MV-4-11 (cell line): ENCODE results near the gene TSPAN1.

Experiments used
- DNase-seq: peaks from one replicate; lab custom pipeline; 2025; lab: John Stamatoyannopoulos, UW

The TSPAN1 gene

DNA sequence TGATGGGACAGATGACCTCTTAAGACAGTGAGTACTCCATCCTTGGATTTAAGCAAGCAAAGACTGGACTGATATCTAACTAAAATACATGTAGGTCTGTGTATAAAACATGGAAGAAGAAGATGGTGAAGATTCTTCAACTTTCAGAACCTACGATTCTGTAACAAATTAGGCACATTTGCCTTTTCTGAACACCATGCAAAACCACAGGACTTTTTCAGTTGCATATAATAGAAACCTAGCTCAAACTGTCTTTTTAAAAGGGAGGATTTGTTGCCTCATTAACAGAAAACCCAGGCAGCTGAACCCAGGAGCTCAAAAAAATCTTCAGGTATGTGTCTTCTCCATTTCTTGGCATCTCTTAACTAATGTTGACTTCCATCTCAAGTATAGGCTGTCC is 14.7 kb upstream of the TSPAN1 start:
- DNase-seq = no peak

DNA sequence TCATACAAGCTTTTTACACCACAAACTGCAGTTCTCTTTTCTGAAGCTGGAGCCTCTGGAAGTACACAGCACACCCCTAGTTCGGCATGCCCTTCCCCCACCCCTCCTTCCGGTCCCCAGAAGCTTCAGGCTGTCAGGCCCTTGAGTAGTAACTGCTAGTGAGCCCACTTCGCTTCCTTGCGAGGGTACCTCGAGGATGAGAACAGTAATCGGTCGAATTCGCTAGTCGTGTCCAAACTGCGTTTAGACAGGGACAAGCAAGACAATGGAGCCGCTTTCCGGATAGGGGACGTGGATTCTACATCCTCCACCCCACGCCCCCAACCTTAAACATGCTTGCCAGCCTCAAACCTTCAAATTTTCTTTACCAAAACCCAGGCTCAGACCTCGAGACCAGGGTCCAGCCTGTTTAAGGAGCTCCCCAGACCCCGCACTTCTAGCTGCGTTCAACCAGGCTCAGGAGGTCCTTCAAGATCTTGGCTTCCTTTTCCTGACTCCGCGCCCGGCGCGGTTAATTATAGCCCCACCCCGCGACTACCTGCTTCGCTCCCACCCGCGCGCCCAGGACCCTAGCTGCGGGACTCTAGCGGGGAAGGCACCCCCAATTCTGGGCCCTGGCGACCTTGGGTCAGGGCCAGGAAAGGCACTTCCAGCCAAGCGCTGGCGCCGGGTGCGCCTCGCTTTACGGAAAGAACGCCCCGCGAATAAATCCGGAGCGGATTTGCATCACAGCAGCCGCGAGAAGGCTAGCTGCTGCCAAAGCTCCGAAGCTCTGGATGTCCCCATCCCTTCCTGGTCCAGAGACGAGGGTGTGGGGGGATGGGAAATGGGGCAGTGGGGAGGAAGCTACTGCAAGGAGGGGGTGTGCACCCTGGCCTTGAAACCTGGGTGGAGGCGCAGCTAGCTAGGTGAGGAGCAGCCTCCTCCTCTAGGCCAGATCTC is 8.1 kb upstream of the TSPAN1 start:
- no peak for DNase-seq

DNA sequence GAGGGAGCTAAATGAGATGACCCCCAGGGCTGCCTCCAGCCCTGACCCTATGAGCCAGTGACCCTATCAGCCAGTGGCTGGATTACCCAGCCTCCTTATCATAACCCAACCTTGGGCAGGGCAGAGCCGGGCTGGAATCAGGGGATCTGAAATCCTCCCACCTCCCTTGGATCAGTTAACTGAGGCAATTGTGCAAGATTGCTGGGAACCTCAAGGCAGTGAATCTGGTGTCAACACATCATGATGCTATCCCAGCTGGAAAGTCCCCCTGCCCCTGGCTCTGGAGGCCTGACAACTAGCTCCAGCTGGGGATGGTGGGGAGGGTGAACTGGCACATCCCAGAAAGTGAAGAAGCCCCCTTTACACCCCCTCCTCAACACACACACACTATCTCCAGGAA is 6.4 kb upstream of the TSPAN1 start:
- DNase-seq = no peak

DNA sequence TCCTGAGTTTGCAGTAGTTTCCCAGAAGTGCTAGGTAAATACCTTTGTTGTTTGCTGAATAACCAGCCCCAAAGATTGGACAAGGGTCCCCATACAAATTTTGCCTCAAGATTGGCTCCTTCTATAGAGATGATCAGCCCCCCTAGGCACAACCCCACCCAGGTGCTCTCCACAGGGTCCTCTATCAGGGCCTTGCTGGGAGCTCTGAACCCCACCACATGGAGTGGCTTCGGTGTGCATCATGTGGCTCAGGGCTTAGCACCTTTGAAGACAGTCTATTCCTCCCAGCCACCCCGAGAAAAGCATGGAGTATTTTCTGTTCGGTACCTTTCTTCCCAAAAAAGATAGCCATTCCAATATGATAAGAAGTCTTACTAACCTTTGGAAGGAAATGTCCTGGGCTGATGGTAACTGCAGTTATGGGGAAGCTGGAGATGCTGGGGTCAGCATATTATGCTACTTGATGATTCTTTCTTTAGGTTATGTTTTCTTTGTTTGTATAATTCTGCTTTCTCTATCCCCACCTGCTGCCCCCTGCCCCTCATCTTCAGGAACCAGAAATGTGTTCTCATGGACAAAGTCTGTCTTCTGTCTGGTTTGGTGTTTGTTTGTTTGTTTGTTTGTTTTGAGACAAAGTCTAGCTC is 5.0 kb upstream of the TSPAN1 start:
- no peak for DNase-seq

DNA sequence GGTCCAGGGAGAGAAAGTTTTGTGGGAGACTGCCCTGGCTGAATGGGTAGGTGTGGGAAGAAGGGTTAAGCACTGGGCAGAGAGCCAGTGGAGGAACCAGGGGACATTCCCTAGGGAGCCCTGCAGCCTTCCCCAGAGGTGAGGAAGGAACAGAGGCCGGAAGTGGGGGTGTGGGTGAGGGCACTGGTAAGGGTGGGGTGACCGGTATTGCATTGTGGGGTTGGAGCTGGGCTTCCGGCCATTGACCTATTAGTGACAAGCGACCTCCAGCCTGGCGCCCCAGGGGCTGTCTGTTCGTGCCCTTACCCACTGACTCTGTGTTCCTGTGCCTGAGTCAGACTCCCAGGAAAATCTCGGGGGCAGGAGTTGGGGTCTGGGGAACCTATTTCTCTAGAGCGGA is 3.5 kb upstream of the TSPAN1 start:
- no peak for DNase-seq

DNA sequence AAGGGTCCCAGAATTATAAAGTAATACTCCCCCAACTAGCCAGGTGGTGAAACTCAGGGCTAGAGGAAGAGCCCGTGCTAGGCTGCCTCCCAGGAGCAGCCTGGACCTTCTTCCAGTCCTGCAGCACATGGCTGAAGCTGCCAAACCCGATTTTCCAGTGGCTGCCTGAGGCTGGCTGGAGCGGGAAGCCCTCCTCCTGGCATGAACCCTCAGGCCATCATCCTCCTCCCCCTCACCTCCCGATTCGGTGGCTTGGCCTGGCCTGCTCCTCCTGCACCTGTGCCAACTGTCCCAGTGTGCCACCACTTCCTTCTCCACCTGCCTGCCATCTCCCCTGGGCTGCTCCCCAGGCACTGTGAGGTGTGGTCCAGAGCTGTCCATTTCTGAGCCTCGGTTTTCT is 3.0 kb upstream of the TSPAN1 start:
- DNase-seq = no peak

DNA sequence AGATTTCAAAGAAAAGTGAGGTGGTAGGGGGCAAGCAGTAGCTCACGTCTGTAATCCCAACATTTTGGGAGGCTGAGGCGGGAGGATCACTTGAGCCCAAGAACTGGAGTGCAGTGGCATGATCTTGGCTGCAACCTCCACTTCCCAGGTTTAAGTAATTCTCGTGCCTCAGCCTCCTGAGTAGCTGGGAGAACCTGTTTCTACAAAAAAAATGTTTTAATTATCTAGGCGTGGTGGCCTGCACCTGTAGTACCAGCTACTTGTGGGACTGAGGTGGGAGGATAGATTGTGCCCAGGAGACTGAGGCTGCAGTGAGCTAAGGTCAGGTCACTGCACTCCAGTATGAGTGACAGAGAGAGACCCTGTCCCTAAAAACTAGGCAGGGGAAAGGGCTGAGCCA is 2.6 kb upstream of the TSPAN1 start:
- DNase-seq = no peak

DNA sequence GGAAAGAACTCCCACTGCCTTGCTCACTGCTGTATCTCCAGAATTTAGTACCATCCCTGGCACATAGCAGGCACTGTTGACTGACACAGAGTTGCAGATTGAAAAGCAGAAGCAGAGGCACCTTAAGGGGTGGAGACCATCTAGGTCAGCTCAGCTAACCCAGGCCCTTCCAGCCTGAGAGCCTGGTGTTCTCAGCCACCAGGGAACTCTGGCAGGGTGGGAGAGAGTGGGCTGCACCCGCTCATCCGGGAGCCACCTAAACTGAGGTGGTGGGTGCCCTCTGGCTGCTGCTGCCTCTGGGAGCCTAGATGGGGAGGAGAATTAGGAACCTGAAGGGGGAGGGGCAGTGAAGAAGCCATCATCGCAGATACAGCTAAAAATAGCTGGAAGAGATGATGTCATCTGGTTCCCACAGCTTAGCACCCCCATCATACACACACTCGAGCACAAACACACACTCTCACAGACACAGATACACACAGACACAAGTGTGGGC is 1.5 kb upstream of the TSPAN1 start:
- peak; percentile 23 for DNase-seq

DNA sequence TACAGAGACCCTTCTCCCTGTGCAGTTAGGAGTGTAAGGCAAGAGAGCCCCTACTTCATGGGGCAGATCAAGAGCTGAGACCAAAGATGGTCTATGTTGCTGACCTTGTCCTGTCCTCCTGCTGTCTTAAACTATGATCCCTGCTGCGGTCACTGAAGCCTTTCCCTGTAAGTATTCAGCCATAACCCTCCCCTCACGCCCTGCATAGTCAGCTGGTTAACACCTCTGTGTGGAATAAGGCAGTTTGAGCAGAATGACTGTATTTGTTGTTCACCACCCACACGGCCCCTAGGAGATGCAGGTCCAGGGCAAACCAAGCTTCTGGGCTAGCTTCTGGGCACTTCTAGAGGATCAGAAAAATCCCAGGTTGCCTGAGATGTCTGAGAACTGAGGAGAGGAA is 356 bp downstream of the TSPAN1 start:
- DNase-seq = no peak

DNA sequence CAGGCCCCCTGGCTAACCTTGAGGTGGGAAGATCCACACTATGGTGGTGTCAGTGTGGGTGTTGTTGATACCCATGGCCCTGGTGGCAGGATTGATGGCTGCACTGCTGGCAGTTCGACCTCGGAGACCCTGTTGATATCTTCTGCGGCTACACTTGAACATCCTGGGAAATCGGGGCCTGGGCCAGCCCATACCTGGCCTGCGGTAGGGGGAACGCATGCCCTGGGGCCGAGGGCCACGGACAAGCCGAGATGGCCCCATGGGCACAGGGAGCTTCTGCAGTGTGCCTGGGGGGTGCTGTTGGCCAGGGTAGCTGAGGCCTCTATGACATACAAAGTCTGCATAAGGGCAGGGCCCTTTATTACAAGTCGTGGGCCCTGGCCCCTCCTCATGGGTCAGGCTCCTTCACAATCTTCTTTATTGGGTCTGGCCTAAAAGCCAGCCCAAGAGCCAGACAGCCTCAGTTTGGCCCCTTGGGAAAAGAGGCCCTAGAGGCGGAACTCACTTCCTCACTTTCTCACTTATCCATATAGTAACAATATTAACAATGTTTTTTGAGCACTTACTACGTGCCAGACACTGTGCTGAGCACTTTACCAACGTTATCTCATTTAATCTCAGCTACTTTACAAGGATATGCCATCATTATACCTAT is 1.5 kb downstream of the TSPAN1 start, which contains the start of gene P3R3URF:
Gene P3R3URF (minus strand): TSS at position 278 of the 655 bp plus-strand sequence. CDS start 17 bp downstream, at position 261.
- no peak for DNase-seq

DNA sequence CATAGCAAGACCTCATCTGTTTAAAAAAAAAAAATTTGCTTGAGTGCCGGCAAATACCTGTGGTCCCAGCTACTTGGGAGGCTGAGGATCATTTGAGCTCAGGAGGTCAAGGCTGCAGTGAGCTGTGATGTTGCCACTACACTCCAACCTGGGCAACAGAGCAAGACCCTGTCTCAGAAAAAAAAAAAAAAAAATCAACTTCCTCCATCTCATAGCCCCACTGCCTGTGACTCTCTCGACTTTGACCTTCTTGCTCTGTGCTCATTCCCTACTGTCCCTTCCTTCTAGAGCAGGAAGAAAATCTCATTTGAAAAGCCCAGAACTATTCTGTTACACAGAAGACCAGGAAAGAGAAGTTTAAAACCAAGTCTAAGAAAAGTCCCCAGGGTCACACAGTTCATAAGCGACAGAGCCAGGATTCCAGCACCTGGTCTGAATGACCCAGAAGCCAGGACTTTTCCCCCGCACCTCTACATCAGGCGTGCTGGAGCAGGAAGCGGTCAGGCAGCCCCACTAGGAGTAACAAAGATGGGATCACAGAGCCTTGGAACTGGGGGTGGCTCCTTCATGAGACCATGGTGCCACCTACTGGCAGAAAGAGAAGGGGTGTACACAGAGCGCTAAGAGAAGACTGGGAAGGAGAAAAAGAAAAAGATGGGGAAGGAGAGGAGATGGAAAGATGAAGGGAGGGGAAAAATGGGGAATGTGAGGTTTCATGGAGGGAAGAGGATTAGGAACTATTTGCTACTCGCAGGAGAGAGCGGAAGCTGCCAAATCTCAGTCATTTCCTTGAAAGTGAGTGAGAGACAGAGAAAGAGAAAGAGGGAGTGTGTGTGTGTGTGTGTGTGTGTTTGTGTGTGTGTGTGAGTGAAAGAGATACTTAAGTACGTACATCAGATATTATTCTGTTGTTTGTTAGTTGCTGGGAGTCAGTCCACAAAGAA is 4.5 kb downstream of the TSPAN1 start:
- DNase-seq = peak; percentile 58

DNA sequence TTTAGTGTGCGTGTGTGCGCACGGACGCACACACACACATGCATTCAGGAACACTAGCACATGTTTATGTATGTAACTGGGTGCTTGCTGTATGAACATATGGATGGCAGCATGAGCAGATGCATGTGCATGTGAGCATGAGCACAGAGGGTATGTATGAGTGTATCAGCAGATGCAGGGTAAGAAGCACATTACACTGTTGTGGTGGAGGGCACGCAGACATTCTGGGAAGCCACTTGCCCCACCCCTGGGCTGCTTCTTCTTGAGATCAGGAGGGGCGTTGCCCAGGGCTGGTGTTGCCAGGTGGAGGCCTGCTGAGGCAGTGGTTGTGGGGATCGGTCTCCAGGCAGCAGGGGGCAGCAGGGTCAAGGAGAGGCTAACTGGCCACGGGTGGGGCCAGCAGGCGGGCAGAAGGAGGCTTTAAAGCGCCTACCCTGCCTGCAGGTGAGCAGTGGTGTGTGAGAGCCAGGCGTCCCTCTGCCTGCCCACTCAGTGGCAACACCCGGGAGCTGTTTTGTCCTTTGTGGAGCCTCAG is 5.3 kb downstream of the TSPAN1 start:
- DNase-seq = no peak

DNA sequence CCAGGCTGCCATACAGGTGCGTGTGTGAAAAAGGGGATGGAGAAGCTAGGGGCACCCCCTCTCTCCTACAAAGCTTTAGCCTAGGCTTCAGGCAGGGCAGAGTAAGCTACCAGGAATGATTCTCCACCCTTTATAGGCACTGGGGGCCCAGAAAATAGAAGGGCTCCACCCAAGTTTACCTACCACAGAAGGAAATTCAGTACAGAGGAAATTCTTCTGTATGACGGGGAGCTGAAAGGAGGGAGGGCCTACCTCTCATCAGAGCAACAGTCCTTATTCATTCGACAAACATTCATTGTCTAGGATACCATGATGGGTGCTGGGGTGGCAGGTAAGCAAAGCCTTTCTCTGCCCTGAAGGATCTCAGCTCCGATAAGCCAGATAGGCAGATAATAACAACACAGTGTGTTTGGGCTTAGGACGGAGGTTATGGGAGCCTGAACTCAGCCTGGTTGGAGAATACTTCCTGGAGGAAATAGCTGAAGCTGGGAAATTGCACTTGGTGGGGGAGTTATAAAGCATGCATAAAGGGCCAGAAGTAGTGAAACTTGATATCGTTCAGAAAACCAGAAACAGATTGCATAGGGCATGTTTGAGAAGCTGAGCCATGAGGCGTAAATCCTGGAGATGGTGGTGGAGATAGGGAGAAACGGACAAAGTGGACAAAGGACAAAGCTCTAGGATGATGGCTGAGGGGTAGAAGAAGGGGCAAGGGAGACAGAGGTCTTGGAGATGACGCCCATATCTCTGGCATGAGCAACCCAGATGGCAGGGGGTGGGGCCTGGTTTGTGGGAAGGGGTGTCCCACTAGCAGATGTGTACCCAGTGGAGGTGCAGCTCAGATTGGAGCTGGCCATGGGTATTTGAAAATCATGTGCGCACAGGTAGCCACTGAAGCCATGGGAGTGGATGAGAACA is 6.7 kb downstream of the TSPAN1 start:
- no peak for DNase-seq

DNA sequence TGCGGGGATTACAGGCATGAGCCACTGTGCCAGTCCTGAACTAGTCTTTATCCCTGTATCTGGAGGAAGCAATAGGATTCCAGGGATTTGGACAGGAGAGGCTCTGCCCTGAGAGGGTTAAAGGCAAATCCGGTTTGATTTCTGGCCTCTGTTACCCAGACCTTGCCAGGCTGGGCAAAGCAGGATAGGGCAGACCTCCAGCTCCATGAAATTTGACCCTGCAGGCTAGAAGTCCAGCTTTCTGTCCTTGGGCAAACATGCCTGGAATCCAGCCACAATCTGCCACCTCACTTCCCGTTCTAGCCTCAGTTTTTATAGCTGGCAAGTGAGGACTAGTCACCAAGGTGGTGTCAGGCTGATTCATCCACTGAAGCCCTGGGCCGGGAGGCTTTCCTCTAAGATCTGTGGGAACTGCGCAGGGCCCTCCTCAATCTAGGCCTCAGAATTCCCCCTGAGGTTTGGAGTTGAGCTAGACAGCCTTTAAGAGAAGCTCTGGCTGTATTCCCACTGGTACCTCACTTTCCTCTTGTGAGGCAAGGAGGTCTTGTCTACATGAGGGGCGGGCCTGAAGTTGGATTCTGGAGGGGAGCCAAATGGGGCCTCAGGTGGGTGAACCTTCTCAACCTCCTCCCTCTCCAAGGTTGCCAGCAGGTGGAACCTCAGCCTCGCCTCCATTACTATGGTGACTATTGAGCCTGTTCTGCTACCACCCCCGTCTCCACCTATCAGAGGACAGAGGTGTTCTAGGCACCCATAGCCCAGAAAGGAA is 8.4 kb downstream of the TSPAN1 start:
- peak; percentile 4 for DNase-seq

DNA sequence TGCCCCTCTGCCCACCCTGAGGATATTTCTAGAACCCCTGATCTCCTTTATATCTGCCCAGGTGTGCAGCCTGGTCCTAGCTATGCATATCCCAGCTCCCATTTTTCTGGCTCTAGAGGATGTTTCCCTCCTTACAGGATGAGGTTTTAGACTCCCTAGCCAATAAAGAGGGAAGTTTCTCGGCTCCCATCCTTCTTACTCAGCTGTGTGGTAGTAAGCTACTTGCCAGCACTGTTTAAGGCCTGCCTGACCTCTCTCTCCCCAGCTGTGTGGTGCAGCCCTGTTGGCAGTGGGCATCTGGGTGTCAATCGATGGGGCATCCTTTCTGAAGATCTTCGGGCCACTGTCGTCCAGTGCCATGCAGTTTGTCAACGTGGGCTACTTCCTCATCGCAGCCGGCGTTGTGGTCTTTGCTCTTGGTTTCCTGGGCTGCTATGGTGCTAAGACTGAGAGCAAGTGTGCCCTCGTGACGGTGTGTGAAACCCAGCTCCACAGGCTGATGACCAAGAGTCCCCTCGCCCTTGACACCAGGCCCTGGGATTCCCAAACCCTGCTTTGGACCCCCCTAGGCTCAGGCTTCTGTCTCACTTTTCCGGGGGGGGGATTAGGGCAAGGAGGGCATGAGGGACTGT is 9.2 kb downstream of the TSPAN1 start:
- DNase-seq = peak; percentile 64

DNA sequence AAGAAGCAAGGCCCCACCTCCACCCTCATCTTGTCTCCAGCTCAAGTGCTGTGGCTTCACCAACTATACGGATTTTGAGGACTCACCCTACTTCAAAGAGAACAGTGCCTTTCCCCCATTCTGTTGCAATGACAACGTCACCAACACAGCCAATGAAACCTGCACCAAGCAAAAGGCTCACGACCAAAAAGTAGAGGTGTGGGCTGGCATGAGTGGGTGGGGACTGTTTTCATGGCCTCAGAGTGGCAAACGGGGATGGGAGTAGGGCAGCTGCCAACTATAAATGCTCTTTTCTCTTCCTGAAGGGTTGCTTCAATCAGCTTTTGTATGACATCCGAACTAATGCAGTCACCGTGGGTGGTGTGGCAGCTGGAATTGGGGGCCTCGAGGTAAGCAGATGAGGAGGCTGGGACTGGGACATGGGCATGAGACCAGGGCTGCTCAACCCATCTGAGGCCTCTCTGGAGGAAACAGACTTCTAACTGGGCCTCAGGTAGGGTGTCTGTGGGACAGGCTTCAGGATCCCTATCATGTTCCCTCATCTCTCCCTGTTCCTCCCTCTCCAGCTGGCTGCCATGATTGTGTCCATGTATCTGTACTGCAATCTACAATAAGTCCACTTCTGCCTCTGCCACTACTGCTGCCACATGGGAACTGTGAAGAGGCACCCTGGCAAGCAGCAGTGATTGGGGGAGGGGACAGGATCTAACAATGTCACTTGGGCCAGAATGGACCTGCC is 10.2 kb downstream of the TSPAN1 start:
- no peak for DNase-seq

DNA sequence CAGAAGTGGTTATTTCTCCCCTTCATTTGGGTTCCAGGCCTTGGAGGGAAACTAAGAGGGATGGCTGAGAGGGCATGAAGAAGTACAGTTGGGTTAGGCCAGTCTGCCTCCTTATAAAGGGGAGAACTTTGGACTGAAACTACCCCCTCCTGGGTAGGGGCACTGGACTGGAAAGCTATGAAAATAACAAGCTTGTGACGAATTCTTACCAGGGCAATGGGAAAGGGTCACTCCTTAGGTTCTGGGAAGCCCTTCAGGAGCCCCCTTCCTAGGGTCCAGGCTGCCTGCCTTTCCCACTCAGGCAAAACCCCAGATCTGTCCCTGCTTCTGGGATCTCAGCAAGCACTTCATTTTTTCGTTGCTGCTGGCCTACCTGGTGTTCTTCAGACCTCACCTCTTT is 11.2 kb downstream of the TSPAN1 start:
- no peak for DNase-seq
